Vagina (tissue), 2 donors: ENCODE results near the gene GSTM3.

Experiments
- POLR2A ChIP-seq, 2 donors: fragments of 450-650 bp; IDR thresholded peaks; one replicate each; pipeline ENCODE4 v1.6.1; 2017; ENCODE audit warnings: antibody characterized with exemption in 2 of 2, mild to moderate bottlenecking in 2 of 2, moderate library complexity in 2 of 2
- TF ChIP-seq, protein P1 (sequence below), 3 experiments: fragments of 450-650 bp in 2 of 3; fragments of 200-600 bp in 1 of 3; sonication (generic) in 1 of 3; IDR thresholded peaks; one replicate each; pipeline ENCODE4 v1.5.1; 2017 to 2019; ENCODE audit warnings: antibody characterized with exemption in 3 of 3, mild to moderate bottlenecking in 2 of 3, moderate library complexity in 2 of 3

DNA sequence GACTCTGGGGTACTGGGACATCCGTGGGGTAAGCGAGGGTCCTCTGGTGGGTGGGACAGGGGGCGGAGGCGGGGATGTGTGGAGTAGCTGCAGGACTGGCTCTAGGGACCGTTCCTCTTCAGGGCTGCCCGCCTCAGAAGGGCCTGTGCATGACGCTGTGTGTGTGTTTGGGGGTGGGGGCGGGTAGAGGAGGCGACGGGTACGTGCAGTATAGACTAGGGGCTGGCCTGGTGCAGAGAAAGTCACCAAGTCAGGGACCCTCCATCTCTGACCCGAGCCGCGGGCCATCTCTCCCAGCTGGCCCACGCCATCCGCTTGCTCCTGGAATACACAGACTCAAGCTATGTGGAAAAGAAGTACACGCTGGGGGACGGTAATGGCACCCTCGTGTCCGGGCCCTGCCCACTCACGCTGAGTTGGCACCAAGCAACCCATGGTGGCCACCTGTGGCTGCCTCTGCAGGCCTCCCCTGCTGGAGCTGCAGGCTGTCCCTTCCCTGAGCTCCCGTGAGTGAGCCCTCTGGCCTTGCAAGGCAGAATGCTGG is 28.4 kb downstream of the GSTM3 start:
- TF ChIP-seq, protein P1, sequence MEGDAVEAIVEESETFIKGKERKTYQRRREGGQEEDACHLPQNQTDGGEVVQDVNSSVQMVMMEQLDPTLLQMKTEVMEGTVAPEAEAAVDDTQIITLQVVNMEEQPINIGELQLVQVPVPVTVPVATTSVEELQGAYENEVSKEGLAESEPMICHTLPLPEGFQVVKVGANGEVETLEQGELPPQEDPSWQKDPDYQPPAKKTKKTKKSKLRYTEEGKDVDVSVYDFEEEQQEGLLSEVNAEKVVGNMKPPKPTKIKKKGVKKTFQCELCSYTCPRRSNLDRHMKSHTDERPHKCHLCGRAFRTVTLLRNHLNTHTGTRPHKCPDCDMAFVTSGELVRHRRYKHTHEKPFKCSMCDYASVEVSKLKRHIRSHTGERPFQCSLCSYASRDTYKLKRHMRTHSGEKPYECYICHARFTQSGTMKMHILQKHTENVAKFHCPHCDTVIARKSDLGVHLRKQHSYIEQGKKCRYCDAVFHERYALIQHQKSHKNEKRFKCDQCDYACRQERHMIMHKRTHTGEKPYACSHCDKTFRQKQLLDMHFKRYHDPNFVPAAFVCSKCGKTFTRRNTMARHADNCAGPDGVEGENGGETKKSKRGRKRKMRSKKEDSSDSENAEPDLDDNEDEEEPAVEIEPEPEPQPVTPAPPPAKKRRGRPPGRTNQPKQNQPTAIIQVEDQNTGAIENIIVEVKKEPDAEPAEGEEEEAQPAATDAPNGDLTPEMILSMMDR (IDR thresholded peaks at IDR 0.05): no peak
- TF ChIP-seq POLR2A (IDR thresholded peaks at IDR 0.05): no peak
